HepG2 (cell line): Measurements from ENCODE around the gene SMAD6. TPM values are rescaled to one million over a fixed set of nuclear protein-coding genes. Genes with fewer than 3 reads are reported as not detected.

ENCODE experiments used
- CEBPG ChIP-seq: IDR thresholded peaks from 2 replicates; pipeline ENCODE4 v1.6.1; 2016
- CREB1 ChIP-seq, 2 experiments: fragments of 450-650 bp in 1 of 2; IDR thresholded peaks; 2 replicates each; pipeline ENCODE4 v1.6.1; 2016 to 2017; ENCODE audit warnings: control low read depth in 1 of 2, mild to moderate bottlenecking in 1 of 2, missing compliant biosample characterization in 1 of 2, missing genetic modification characterization in 1 of 2
- EP300 ChIP-seq, 3 experiments: sonication (generic) in 1 of 3; formaldehyde crosslinking in 1 of 3; IDR thresholded peaks; 2 replicates each; pipeline versions ENCODE4 v1.5.1 to v1.6.1; 2011 to 2020; ENCODE audit warnings: low read depth in 2 of 3, low read length in 2 of 3, borderline replicate concordance in 1 of 3, improper control_type of control experiment in 1 of 3, mild to moderate bottlenecking in 1 of 3, missing genetic modification reagents in 1 of 3, moderate library complexity in 1 of 3
- FOSL2 ChIP-seq: sonication (generic); formaldehyde crosslinking; IDR thresholded peaks from 2 replicates; pipeline ENCODE4 v1.4.0; 2020; ENCODE audit warnings: missing genetic modification reagents
- MIXL1 ChIP-seq: IDR thresholded peaks from 2 replicates; pipeline ENCODE4 v1.6.1; 2016
- NKX3-1 ChIP-seq: sonication (generic); formaldehyde crosslinking; IDR thresholded peaks from 2 replicates; pipeline ENCODE4 v1.5.0; 2020; ENCODE audit warnings: missing genetic modification reagents
- SRY ChIP-seq: sonication (generic); formaldehyde crosslinking; IDR thresholded peaks from 2 replicates; pipeline ENCODE4 v1.8.0; 2022; ENCODE audit warnings: mild to moderate bottlenecking, missing genetic modification reagents
- TEAD3 ChIP-seq: optimal IDR thresholded peaks from 2 replicates; pipeline ENCODE3; 2016; ENCODE audit warnings: borderline replicate concordance
- ZNF484 ChIP-seq: sonication (generic); formaldehyde crosslinking; IDR thresholded peaks from 2 replicates; pipeline ENCODE4 v1.5.1; 2020; ENCODE audit warnings: mild to moderate bottlenecking, low read depth, missing genetic modification reagents, borderline replicate concordance
- ZNF766 ChIP-seq: sonication (generic); formaldehyde crosslinking; IDR thresholded peaks from 2 replicates; pipeline ENCODE4 v1.5.0; 2020; ENCODE audit warnings: missing genetic modification reagents, borderline replicate concordance
- polyA plus RNA-seq, 8 experiments: library from polyadenylated mRNA; depleted of rRNA in 3 of 8; stranded (reverse) in 7 of 8; unstranded in 1 of 8; fragments of >200 nt; fragmentation: Illumina TruSeq in 4 of 8; extraction: Trizol in 4 of 8; gene quantifications; 2 replicates each; pipeline versions ENCODE4 v1.2.1 to v1.2.3, GENCODE V29; 2011 to 2016; ENCODE audit warnings: low read depth in 4 of 8, missing spikeins in 1 of 8, mixed read lengths in 1 of 8; ENCODE audit not compliant: insufficient read depth in 1 of 8
- total RNA-seq, 5 experiments: library from RNA; depleted of rRNA; stranded (reverse); fragments of >200 nt; fragmentation: Illumina TruSeq; extraction: Trizol; gene quantifications; 2 replicates each; pipeline ENCODE4 v1.2.3, GENCODE V29; 2016; ENCODE audit warnings: low read depth in 1 of 5
- TF ChIP-seq, protein P1 (sequence below): sonication (generic); formaldehyde crosslinking; IDR thresholded peaks from 2 replicates; pipeline ENCODE4; 2020; ENCODE audit warnings: missing genetic modification reagents, mild to moderate bottlenecking, borderline replicate concordance
- TF ChIP-seq, protein P2 (sequence below): sonication (generic); formaldehyde crosslinking; IDR thresholded peaks from 2 replicates; pipeline ENCODE4 v1.4.0; 2020; ENCODE audit warnings: missing genetic modification reagents, borderline replicate concordance
- TF ChIP-seq, protein P3 (sequence below), 2 experiments: sonication (generic) in 1 of 2; formaldehyde crosslinking in 1 of 2; IDR thresholded peaks; 2 replicates each; pipeline versions ENCODE4 v1.5.1 to v1.6.1; 2011 to 2020; ENCODE audit warnings: borderline replicate concordance in 1 of 2, low read depth in 1 of 2, low read length in 1 of 2, mild to moderate bottlenecking in 1 of 2, missing genetic modification reagents in 1 of 2, moderate library complexity in 1 of 2
- TF ChIP-seq, protein P4 (sequence below): sonication (generic); formaldehyde crosslinking; IDR thresholded peaks from 2 replicates; pipeline ENCODE4 v1.5.1; 2020; ENCODE audit warnings: mild to moderate bottlenecking, missing genetic modification reagents, moderate library complexity

Gene SMAD6
- total and polyA plus RNA-seq, 2 of the 13 experiments (the other 11 are each of a cell fraction or from before 2014, with no cell fraction given) = 3.3 to 4.4 TPM

DNA sequence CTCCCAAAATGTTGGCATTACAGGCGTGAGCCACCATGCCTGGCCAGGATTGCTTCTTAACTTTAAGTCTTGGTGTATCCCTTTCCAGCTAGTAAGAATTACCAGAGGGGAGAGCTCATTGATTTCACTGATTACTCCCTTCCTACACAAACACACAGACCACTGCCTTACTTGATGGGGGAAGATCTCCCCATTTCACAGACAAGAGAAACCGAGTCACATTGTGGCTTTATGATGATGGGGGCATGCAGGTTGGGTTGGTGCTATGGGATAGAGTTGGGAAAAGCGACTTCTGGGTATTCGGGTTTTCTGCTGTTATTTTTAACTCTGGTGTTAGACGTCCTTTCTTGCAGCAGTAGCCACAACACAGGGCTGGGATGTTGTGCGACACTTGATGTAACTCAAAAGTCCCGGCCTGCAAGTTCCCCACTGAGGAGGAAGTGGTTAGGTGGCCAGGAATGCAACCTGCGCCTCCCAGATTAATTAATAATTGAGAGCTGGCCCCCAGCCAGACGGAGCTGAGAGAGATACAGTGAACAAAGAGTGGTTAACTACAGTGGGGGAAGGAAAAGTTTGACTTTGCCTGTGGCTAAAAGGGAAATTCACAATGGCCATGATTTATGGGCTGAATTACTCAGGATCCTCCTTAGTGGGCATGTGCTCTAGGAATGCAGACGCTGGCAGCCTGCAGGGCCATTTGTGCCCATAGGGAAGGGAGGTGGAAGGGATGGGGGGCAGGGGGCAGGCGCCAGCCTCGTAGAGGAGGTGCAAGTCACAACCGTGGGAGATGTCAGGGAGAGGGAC is 63.6 kb downstream of the SMAD6 start (continued):
- TF ChIP-seq, protein P1, sequence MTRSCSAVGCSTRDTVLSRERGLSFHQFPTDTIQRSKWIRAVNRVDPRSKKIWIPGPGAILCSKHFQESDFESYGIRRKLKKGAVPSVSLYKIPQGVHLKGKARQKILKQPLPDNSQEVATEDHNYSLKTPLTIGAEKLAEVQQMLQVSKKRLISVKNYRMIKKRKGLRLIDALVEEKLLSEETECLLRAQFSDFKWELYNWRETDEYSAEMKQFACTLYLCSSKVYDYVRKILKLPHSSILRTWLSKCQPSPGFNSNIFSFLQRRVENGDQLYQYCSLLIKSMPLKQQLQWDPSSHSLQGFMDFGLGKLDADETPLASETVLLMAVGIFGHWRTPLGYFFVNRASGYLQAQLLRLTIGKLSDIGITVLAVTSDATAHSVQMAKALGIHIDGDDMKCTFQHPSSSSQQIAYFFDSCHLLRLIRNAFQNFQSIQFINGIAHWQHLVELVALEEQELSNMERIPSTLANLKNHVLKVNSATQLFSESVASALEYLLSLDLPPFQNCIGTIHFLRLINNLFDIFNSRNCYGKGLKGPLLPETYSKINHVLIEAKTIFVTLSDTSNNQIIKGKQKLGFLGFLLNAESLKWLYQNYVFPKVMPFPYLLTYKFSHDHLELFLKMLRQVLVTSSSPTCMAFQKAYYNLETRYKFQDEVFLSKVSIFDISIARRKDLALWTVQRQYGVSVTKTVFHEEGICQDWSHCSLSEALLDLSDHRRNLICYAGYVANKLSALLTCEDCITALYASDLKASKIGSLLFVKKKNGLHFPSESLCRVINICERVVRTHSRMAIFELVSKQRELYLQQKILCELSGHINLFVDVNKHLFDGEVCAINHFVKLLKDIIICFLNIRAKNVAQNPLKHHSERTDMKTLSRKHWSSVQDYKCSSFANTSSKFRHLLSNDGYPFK (CRISPR knock-in tag) = no peak
- no peak for TF ChIP-seq CREB1 (IDR thresholded peaks at IDR 0.05)
- TF ChIP-seq CREB1 (CRISPR knock-in tag; IDR thresholded peaks at IDR 0.05) = 0 out of 2 replicates have a peak, but pooled peaks have one; percentile 34
- TF ChIP-seq SRY = no peak
- TF ChIP-seq, protein P2, sequence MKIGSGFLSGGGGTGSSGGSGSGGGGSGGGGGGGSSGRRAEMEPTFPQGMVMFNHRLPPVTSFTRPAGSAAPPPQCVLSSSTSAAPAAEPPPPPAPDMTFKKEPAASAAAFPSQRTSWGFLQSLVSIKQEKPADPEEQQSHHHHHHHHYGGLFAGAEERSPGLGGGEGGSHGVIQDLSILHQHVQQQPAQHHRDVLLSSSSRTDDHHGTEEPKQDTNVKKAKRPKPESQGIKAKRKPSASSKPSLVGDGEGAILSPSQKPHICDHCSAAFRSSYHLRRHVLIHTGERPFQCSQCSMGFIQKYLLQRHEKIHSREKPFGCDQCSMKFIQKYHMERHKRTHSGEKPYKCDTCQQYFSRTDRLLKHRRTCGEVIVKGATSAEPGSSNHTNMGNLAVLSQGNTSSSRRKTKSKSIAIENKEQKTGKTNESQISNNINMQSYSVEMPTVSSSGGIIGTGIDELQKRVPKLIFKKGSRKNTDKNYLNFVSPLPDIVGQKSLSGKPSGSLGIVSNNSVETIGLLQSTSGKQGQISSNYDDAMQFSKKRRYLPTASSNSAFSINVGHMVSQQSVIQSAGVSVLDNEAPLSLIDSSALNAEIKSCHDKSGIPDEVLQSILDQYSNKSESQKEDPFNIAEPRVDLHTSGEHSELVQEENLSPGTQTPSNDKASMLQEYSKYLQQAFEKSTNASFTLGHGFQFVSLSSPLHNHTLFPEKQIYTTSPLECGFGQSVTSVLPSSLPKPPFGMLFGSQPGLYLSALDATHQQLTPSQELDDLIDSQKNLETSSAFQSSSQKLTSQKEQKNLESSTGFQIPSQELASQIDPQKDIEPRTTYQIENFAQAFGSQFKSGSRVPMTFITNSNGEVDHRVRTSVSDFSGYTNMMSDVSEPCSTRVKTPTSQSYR (CRISPR knock-in tag) = peak; percentile 48; the same call in 1 of the 2 replicates
- peak; percentile 86 for TF ChIP-seq TEAD3 (CRISPR knock-in tag)
- peak in 1 of 2 experiments; percentile 63; a peak in 2 of 4 replicates for TF ChIP-seq EP300 (IDR thresholded peaks at IDR 0.05; ENCODE audit: low read depth in 2 of 2, low read length in 2 of 2)
- TF ChIP-seq EP300 (CRISPR knock-in tag; IDR thresholded peaks at IDR 0.05; ENCODE audit: borderline replicate concordance) = no peak; the same call in 1 of the 2 replicates
- peak; percentile 59; the same call in 1 of the 2 replicates for TF ChIP-seq MIXL1
- TF ChIP-seq, protein P3, sequence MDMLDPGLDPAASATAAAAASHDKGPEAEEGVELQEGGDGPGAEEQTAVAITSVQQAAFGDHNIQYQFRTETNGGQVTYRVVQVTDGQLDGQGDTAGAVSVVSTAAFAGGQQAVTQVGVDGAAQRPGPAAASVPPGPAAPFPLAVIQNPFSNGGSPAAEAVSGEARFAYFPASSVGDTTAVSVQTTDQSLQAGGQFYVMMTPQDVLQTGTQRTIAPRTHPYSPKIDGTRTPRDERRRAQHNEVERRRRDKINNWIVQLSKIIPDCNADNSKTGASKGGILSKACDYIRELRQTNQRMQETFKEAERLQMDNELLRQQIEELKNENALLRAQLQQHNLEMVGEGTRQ (IDR thresholded peaks at IDR 0.05; ENCODE audit: low read depth, low read length) = no peak
- TF ChIP-seq, protein P3 (CRISPR knock-in tag; IDR thresholded peaks at IDR 0.05; ENCODE audit: borderline replicate concordance) = no peak
- no peak for TF ChIP-seq NKX3-1 (CRISPR knock-in tag)
- TF ChIP-seq, protein P4, sequence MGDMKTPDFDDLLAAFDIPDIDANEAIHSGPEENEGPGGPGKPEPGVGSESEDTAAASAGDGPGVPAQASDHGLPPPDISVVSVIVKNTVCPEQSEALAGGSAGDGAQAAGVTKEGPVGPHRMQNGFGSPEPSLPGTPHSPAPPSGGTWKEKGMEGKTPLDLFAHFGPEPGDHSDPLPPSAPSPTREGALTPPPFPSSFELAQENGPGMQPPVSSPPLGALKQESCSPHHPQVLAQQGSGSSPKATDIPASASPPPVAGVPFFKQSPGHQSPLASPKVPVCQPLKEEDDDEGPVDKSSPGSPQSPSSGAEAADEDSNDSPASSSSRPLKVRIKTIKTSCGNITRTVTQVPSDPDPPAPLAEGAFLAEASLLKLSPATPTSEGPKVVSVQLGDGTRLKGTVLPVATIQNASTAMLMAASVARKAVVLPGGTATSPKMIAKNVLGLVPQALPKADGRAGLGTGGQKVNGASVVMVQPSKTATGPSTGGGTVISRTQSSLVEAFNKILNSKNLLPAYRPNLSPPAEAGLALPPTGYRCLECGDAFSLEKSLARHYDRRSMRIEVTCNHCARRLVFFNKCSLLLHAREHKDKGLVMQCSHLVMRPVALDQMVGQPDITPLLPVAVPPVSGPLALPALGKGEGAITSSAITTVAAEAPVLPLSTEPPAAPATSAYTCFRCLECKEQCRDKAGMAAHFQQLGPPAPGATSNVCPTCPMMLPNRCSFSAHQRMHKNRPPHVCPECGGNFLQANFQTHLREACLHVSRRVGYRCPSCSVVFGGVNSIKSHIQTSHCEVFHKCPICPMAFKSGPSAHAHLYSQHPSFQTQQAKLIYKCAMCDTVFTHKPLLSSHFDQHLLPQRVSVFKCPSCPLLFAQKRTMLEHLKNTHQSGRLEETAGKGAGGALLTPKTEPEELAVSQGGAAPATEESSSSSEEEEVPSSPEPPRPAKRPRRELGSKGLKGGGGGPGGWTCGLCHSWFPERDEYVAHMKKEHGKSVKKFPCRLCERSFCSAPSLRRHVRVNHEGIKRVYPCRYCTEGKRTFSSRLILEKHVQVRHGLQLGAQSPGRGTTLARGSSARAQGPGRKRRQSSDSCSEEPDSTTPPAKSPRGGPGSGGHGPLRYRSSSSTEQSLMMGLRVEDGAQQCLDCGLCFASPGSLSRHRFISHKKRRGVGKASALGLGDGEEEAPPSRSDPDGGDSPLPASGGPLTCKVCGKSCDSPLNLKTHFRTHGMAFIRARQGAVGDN (CRISPR knock-in tag) = peak; percentile 46
- TF ChIP-seq FOSL2 = peak; percentile 30; the same call in 1 of the 2 replicates
- TF ChIP-seq ZNF484 (CRISPR knock-in tag) = no peak
- peak; percentile 25; the same call in 1 of the 2 replicates for TF ChIP-seq CEBPG
- no peak for TF ChIP-seq ZNF766
